Measurements from ENCODE around the gene NLE1. TPM values are rescaled to one million over a fixed set of nuclear protein-coding genes. Genes with fewer than 3 reads are reported as not detected.

Gene NLE1
- 20.5 TPM for total RNA-seq

GRCh38 chr17:35141681-35142466, at the start of gene NLE1:
Gene NLE1 (minus strand): TSS chr17:35142303. CDS start chr17:35142275, 28 bp downstream.

GRCh38 chr17:35147375-35147905, 5.3 kb upstream of the NLE1 start, which contains the start of gene UNC45B:
Gene UNC45B (plus strand): TSS chr17:35147817. CDS start chr17:35148264, 447 bp downstream.

GRCh38 chr17:35121315-35121714, 20.8 kb downstream of the NLE1 start, which contains the start of gene FNDC8:
Gene FNDC8 (plus strand): TSS chr17:35121615. CDS start chr17:35121694, 79 bp downstream.

GRCh38 chr17:35119370-35120165, 22.5 kb downstream of the NLE1 start, which contains the start of gene RAD51D:
Gene RAD51D (minus strand): TSS chr17:35119860. CDS start chr17:35119613, 247 bp downstream.

Small RNA genes within 50 kb of the gene (small RNA-seq; reads per million reads assigned to genes)
- not detected for gene RNU6-840P

Other genes starting within 250 kb of the NLE1 start
- 3.9 TPM for gene CCT6B, start 180.8 kb downstream of the NLE1 start, total RNA-seq
- 18.2 TPM for gene ZNF830, start 180.8 kb downstream of the NLE1 start, total RNA-seq
- gene LIG3, start 161.8 kb downstream of the NLE1 start, total RNA-seq = 30.9 TPM
- 8.8 TPM for gene RFFL, start 78.6 kb downstream of the NLE1 start, total RNA-seq
- 10.8 TPM for gene RAD51D, start 22.4 kb downstream of the NLE1 start, total RNA-seq
- not detected for gene FNDC8, start 20.7 kb downstream of the NLE1 start, total RNA-seq
- not detected for gene UNC45B, start 5.5 kb upstream of the NLE1 start, total RNA-seq
- not detected for gene SLC35G3, start 52.1 kb upstream of the NLE1 start, total RNA-seq
- 9.9 TPM for gene SLFN5, start 100.8 kb upstream of the NLE1 start, total RNA-seq
- gene SLFN11, start 231.3 kb upstream of the NLE1 start, total RNA-seq = 7.8 TPM

Data from diencephalon (tissue), 1 donor.